HepG2 (cell line): ENCODE results near the gene ZNF19. TPM values are rescaled to one million over a fixed set of nuclear protein-coding genes. Genes with fewer than 3 reads are reported as not detected.

Source experiments
- AHR ChIP-seq: IDR thresholded peaks from 2 replicates; pipeline ENCODE4 v1.6.1; 2018; ENCODE audit warnings: missing genetic modification reagents, missing compliant biosample characterization
- BRF2 ChIP-seq: sonication (generic); formaldehyde crosslinking; IDR thresholded peaks from 2 replicates; pipeline ENCODE4 v1.8.1; 2022; ENCODE audit warnings: mild to moderate bottlenecking, missing genetic modification reagents
- CCDC6 ChIP-seq: sonication (generic); formaldehyde crosslinking; IDR thresholded peaks from 2 replicates; pipeline ENCODE4 v1.8.1; 2022; ENCODE audit warnings: mild to moderate bottlenecking, missing genetic modification reagents, moderate library complexity
- ERF ChIP-seq: IDR thresholded peaks from 2 replicates; pipeline ENCODE4 v1.6.1; 2018; ENCODE audit warnings: missing biosample characterization, missing genetic modification reagents
- ETV6 ChIP-seq: sonication (generic); formaldehyde crosslinking; conservative IDR thresholded peaks from 2 replicates; pipeline ENCODE4 v1.4.0; 2020; ENCODE audit warnings: missing genetic modification reagents
- FOXM1 ChIP-seq: sonication (generic); formaldehyde crosslinking; IDR thresholded peaks from 2 replicates; pipeline ENCODE4 v1.5.0; 2020; ENCODE audit warnings: missing genetic modification reagents
- HIVEP1 ChIP-seq: sonication (generic); formaldehyde crosslinking; IDR thresholded peaks from 2 replicates; pipeline ENCODE4 v1.4.0; 2020; ENCODE audit warnings: mild to moderate bottlenecking, missing genetic modification reagents
- PLSCR1 ChIP-seq: sonication (generic); formaldehyde crosslinking; IDR thresholded peaks from 2 replicates; pipeline ENCODE4 v1.5.0; 2020; ENCODE audit warnings: missing genetic modification reagents, mild to moderate bottlenecking, borderline replicate concordance
- PRPF4 ChIP-seq: fragments of 200-400 bp; formaldehyde crosslinking; IDR thresholded peaks from 2 replicates; pipeline ENCODE4 v1.6.1; 2016; ENCODE audit warnings: low read length, low read depth; ENCODE audit not compliant: poor library complexity, severe bottlenecking
- RARA ChIP-seq: IDR thresholded peaks from 2 replicates; pipeline ENCODE4 v1.6.1; 2016; ENCODE audit warnings: missing genetic modification reagents, missing compliant biosample characterization
- RFXANK ChIP-seq: IDR thresholded peaks from 2 replicates; pipeline ENCODE4 v1.6.1; 2016
- SAP130 ChIP-seq: IDR thresholded peaks from 2 replicates; pipeline ENCODE4 v1.6.1; 2016; ENCODE audit warnings: low read depth
- SMARCC2 ChIP-seq: fragments of 450-650 bp; IDR thresholded peaks from 2 replicates; pipeline ENCODE4 v1.6.1; 2017; ENCODE audit warnings: antibody characterized with exemption, mild to moderate bottlenecking
- SOX6 ChIP-seq, 2 experiments: fragments of 450-650 bp in 1 of 2; sonication (generic) in 1 of 2; formaldehyde crosslinking in 1 of 2; IDR thresholded peaks; 2 replicates each; pipeline versions ENCODE4 v1.4.0 to v1.6.1; 2017 to 2020; ENCODE audit warnings: antibody characterized with exemption in 1 of 2, mild to moderate bottlenecking in 1 of 2, missing genetic modification reagents in 1 of 2
- TCF7L2 ChIP-seq: IDR thresholded peaks from 2 replicates; pipeline ENCODE4 v1.6.1; 2011; ENCODE audit warnings: mild to moderate bottlenecking, low read depth, low read length, moderate library complexity
- XRCC5 ChIP-seq: fragments of 200-400 bp; formaldehyde crosslinking; optimal IDR thresholded peaks from 2 replicates; pipeline ENCODE3; 2017; ENCODE audit warnings: mild to moderate bottlenecking, low read length
- ZNF136 ChIP-seq: sonication (generic); formaldehyde crosslinking; IDR thresholded peaks from 2 replicates; pipeline ENCODE4 v1.8.1; 2022; ENCODE audit warnings: low read depth, mild to moderate bottlenecking, moderate library complexity, missing genetic modification reagents
- ZNF333 ChIP-seq: sonication (generic); formaldehyde crosslinking; IDR thresholded peaks from 2 replicates; pipeline ENCODE4 v1.4.0; 2020; ENCODE audit warnings: mild to moderate bottlenecking, missing genetic modification reagents, borderline replicate concordance
- ZNF501 ChIP-seq: sonication (generic); formaldehyde crosslinking; IDR thresholded peaks from 2 replicates; pipeline ENCODE4 v1.5.1; 2020; ENCODE audit warnings: mild to moderate bottlenecking, moderate library complexity, missing genetic modification reagents
- ZNF574 ChIP-seq: sonication (generic); formaldehyde crosslinking; IDR thresholded peaks from 2 replicates; pipeline ENCODE4 v1.4.0; 2020; ENCODE audit warnings: missing genetic modification reagents
- ZNF879 ChIP-seq: sonication (generic); formaldehyde crosslinking; IDR thresholded peaks from 2 replicates; pipeline ENCODE4 v1.8.1; 2023; ENCODE audit warnings: missing genetic modification reagents
- ZSCAN9 ChIP-seq: IDR thresholded peaks from 2 replicates; pipeline ENCODE4 v1.6.1; 2016; ENCODE audit warnings: borderline replicate concordance
- polyA plus RNA-seq, 8 experiments: library from polyadenylated mRNA; depleted of rRNA in 3 of 8; stranded (reverse) in 7 of 8; unstranded in 1 of 8; fragments of >200 nt; fragmentation: Illumina TruSeq in 4 of 8; extraction: Trizol in 4 of 8; gene quantifications; 2 replicates each; pipeline versions ENCODE4 v1.2.1 to v1.2.3, GENCODE V29; 2011 to 2016; ENCODE audit warnings: low read depth in 4 of 8, missing spikeins in 1 of 8, mixed read lengths in 1 of 8; ENCODE audit not compliant: insufficient read depth in 1 of 8
- total RNA-seq, 5 experiments: library from RNA; depleted of rRNA; stranded (reverse); fragments of >200 nt; fragmentation: Illumina TruSeq; extraction: Trizol; gene quantifications; 2 replicates each; pipeline ENCODE4 v1.2.3, GENCODE V29; 2016; ENCODE audit warnings: low read depth in 1 of 5
- TF ChIP-seq, protein P1 (sequence below): sonication (generic); formaldehyde crosslinking; IDR thresholded peaks from 2 replicates; pipeline ENCODE4 v1.5.0; 2020; ENCODE audit warnings: mild to moderate bottlenecking, missing genetic modification reagents, moderate library complexity

The ZNF19 gene
- total and polyA plus RNA-seq, 2 of the 13 experiments (the other 11 are each of a cell fraction or from before 2014, with no cell fraction given), result 3.2 to 5.8 TPM

DNA sequence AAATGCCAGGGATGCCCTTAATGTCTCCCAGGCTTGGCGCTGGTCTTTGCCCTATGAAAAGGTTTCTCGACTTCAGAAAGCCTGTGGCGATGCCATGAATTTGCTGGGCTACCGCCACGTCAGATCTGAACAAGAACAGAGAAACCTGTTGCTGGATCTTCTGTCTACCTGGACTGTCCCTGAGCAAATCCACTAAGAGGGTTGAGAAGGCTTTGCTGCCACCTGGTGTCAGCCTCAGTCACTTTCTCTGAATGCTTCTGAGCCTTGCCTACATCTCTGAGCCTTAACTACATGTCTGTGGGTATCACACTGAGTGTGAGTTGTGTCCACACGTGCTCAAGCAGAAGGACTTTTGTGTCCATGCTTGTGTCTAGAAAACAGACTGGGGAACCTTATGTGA lies 48.5 kb upstream of the ZNF19 start (continued):
- TF ChIP-seq BRF2 (CRISPR knock-in tag) (no peak), RFXANK (CRISPR knock-in tag) (no peak), ZNF333 (CRISPR knock-in tag) (no peak), AHR (CRISPR knock-in tag) (0 out of 2 replicates have a peak, but pooled peaks have one; percentile 27), SOX6 (IDR thresholded peaks at IDR 0.05) (no peak), SOX6 (CRISPR knock-in tag; IDR thresholded peaks at IDR 0.05) (peak; percentile 28; the same call in 1 of the 2 replicates), ZNF501 (CRISPR knock-in tag) (0 out of 2 replicates have a peak, but pooled peaks have one; percentile 35), XRCC5 (peak; percentile 82), ZNF574 (CRISPR knock-in tag) (0 out of 2 replicates have a peak, but pooled peaks have one; percentile 37), TCF7L2 (no peak), CCDC6 (CRISPR knock-in tag) (no peak), ZSCAN9 (CRISPR knock-in tag) (no peak), PLSCR1 (no peak), ZNF136 (CRISPR knock-in tag) (no peak), HIVEP1 (CRISPR knock-in tag) (0 out of 2 replicates have a peak, but pooled peaks have one; percentile 23), SAP130 (CRISPR knock-in tag) (0 out of 2 replicates have a peak, but pooled peaks have one; percentile 18), FOXM1 (CRISPR knock-in tag) (no peak), ERF (no peak), RARA (CRISPR knock-in tag) (no peak), PRPF4 (no peak), ZNF879 (CRISPR knock-in tag) (no peak), ETV6 (CRISPR knock-in tag) (no peak), SMARCC2 (no peak)
- TF ChIP-seq, protein P1, sequence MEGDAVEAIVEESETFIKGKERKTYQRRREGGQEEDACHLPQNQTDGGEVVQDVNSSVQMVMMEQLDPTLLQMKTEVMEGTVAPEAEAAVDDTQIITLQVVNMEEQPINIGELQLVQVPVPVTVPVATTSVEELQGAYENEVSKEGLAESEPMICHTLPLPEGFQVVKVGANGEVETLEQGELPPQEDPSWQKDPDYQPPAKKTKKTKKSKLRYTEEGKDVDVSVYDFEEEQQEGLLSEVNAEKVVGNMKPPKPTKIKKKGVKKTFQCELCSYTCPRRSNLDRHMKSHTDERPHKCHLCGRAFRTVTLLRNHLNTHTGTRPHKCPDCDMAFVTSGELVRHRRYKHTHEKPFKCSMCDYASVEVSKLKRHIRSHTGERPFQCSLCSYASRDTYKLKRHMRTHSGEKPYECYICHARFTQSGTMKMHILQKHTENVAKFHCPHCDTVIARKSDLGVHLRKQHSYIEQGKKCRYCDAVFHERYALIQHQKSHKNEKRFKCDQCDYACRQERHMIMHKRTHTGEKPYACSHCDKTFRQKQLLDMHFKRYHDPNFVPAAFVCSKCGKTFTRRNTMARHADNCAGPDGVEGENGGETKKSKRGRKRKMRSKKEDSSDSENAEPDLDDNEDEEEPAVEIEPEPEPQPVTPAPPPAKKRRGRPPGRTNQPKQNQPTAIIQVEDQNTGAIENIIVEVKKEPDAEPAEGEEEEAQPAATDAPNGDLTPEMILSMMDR (CRISPR knock-in tag), result peak; percentile 92
